ENCODE results near the gene MRPS34. TPM values are rescaled to one million over a fixed set of nuclear protein-coding genes. Genes with fewer than 3 reads are reported as not detected.

Gene MRPS34
- total RNA-seq, 4 donors from 2014 or later = 65.4 to 120 (median 90.0) TPM

- H3K4me3 ChIP-seq = no peak within 1 kb of the TSS
- H3K27ac ChIP-seq = no peak within 1 kb of the TSS
- intact Hi-C loops (cut with DNase I; ENCODE audit: low total_unique reads) (no loop called here), in situ Hi-C loops (cut with MboI; ENCODE audit: low sequenced_read_pairs in 4 of 4) (no loop called here)
- H3K27me3 ChIP-seq = no peaks in the 10 kb centered on the region
- no peak for ATAC-seq
- DNase-seq = peak in 1 of 2 donors; percentile 8
- H3K9me3 ChIP-seq = no peaks in the 10 kb centered on the region
- TF ChIP-seq POLR2A (IDR thresholded peaks at IDR 0.05) (no peak), CTCF (IDR thresholded peaks at IDR 0.05 in 4 of 5, conservative IDR thresholded peaks at IDR 0.05 in 1 of 5) (no peak)
- H3K4me1 ChIP-seq = no peaks in the 10 kb centered on the region
- H3K36me3 ChIP-seq = peaks cover 0 to 11% of the 10 kb centered on the region in 2 donors
Observed at GRCh38 chr16:1793578-1794220, 20.8 kb upstream of the MRPS34 start, which contains the start of gene IGFALS. Gene IGFALS (minus strand): TSS chr16:1793705. CDS start chr16:1793652, 53 bp downstream.

GRCh38 chr16:1792836-1793577 lies 20.1 kb upstream of the MRPS34 start:
- H3K27me3 ChIP-seq = no peaks in the 10 kb centered on the region
- H3K36me3 ChIP-seq = peaks cover 0 to 18% of the 10 kb centered on the region in 2 donors
- DNase-seq (peak in 1 of 2 donors; percentile 8), ATAC-seq (no peak)
- H3K4me1 ChIP-seq = no peaks in the 10 kb centered on the region
- no peaks in the 10 kb centered on the region for H3K9me3 ChIP-seq
- no peak for TF ChIP-seq POLR2A (IDR thresholded peaks at IDR 0.05)
- TF ChIP-seq CTCF (IDR thresholded peaks at IDR 0.05 in 4 of 5, conservative IDR thresholded peaks at IDR 0.05 in 1 of 5) = no peak
- H3K4me3 ChIP-seq = no peak overlapping the region
- H3K27ac ChIP-seq = no peak overlapping the region
- intact Hi-C loops (cut with DNase I; ENCODE audit: low total_unique reads) = no loop called here
- in situ Hi-C loops (cut with MboI; ENCODE audit: low sequenced_read_pairs in 4 of 4) = no loop called here

- Histone ChIP-seq H3K27ac (no peak overlapping the region), H3K9me3 (no peaks in the 10 kb centered on the region), H3K4me1 (no peaks in the 10 kb centered on the region), H3K36me3 (peaks cover 0 to 26% of the 10 kb centered on the region in 2 donors), H3K27me3 (no peaks in the 10 kb centered on the region), H3K4me3 (no peak overlapping the region)
- TF ChIP-seq CTCF (IDR thresholded peaks at IDR 0.05 in 4 of 5, conservative IDR thresholded peaks at IDR 0.05 in 1 of 5) (no peak), POLR2A (IDR thresholded peaks at IDR 0.05) (no peak)
- no peak for ATAC-seq
- peak in 1 of 2 donors; percentile 8 for DNase-seq
- intact Hi-C loops (cut with DNase I; ENCODE audit: low total_unique reads) (no loop called here), in situ Hi-C loops (cut with MboI; ENCODE audit: low sequenced_read_pairs in 4 of 4) (no loop called here)
Observed at GRCh38 chr16:1791943-1792812, 19.2 kb upstream of the MRPS34 start.

- in situ Hi-C loops (cut with MboI; ENCODE audit: low sequenced_read_pairs in 4 of 4) = no loop called here
- no peaks in the 10 kb centered on the region for H3K27me3 ChIP-seq
- H3K36me3 ChIP-seq = peaks cover 0 to 34% of the 10 kb centered on the region in 2 donors
- no peak overlapping the region for H3K27ac ChIP-seq
- intact Hi-C loops (cut with DNase I; ENCODE audit: low total_unique reads) = no loop called here
- peak in 1 of 2 donors; percentile 10 for DNase-seq
- TF ChIP-seq POLR2A (IDR thresholded peaks at IDR 0.05) (no peak), CTCF (IDR thresholded peaks at IDR 0.05 in 4 of 5, conservative IDR thresholded peaks at IDR 0.05 in 1 of 5) (no peak)
- H3K4me1 ChIP-seq = no peaks in the 10 kb centered on the region
- H3K4me3 ChIP-seq = no peak overlapping the region
- no peak for ATAC-seq
- no peaks in the 10 kb centered on the region for H3K9me3 ChIP-seq
Observed at GRCh38 chr16:1791256-1791942, 18.5 kb upstream of the MRPS34 start.

Measured in gastrocnemius medialis (tissue), 4 donors.